Gastroesophageal sphincter (tissue), 3 donors: ENCODE measurements around the gene CYP8B1.

Source experiments
- EP300 ChIP-seq: sonication (generic); formaldehyde crosslinking; IDR thresholded peaks from one replicate; pipeline ENCODE4 v1.6.1; 2017; ENCODE audit warnings: antibody characterized with exemption, mild to moderate bottlenecking
- TF ChIP-seq, protein P1 (sequence below), 4 experiments: fragments of 200-600 bp in 2 of 4; fragments of 450-650 bp in 2 of 4; sonication (generic) in 1 of 4; IDR thresholded peaks; one replicate each; pipeline ENCODE4 v1.5.1; 2017 to 2019; ENCODE audit warnings: antibody characterized with exemption in 4 of 4, mild to moderate bottlenecking in 2 of 4, moderate library complexity in 2 of 4

DNA sequence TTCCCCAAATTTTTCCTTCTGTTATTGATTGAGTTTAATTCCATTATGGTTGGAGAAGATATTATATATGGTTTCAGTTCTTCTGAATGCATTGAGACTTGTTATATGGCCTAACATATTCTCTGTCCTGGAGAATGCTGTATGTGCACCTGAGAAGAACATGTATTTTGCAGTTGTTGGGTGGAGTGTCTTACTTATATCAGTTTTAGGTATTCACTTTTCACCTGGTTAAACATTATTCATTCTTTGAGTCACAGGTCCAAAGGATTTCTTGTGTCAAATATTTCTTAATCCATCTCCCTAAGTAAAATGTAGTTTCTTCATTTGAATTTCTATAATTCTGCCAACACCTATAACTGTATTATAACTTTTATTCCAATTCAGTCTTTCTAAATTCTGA lies 48.7 kb downstream of the CYP8B1 start:
- no peak for TF ChIP-seq EP300
- TF ChIP-seq, protein P1, sequence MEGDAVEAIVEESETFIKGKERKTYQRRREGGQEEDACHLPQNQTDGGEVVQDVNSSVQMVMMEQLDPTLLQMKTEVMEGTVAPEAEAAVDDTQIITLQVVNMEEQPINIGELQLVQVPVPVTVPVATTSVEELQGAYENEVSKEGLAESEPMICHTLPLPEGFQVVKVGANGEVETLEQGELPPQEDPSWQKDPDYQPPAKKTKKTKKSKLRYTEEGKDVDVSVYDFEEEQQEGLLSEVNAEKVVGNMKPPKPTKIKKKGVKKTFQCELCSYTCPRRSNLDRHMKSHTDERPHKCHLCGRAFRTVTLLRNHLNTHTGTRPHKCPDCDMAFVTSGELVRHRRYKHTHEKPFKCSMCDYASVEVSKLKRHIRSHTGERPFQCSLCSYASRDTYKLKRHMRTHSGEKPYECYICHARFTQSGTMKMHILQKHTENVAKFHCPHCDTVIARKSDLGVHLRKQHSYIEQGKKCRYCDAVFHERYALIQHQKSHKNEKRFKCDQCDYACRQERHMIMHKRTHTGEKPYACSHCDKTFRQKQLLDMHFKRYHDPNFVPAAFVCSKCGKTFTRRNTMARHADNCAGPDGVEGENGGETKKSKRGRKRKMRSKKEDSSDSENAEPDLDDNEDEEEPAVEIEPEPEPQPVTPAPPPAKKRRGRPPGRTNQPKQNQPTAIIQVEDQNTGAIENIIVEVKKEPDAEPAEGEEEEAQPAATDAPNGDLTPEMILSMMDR (IDR thresholded peaks at IDR 0.05), result no peak
